Measurements from ENCODE around the gene GKN2.

DNA sequence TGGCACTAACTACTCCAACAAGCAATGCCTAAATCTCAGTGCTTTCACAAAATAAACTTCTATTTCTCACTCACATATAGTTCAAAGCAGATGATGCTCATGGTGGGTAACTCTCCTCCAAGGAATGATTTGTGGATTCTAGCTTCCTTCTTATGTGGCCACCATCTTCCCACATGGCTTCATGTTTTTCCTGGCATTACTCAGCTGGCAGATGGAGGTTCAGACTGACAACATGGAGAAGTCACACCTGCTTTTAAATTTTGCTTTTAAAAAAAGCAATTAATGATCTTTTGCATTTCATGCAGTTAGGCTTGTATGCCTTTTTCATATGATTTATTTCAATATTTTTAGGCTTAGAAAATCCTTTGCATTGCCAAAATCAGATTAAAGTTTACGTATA, 6.3 kb upstream of the GKN2 start:
- TF ChIP-seq CBX5 (IDR thresholded peaks at IDR 0.05; ENCODE audit: borderline replicate concordance, low read depth): no peak
- no peak for TF ChIP-seq POLR2A (conservative IDR thresholded peaks at IDR 0.05)
- TF ChIP-seq RBBP5 (IDR thresholded peaks at IDR 0.05; ENCODE audit: borderline replicate concordance, insufficient read depth, low read length, poor library complexity, severe bottlenecking): no peak
- TF ChIP-seq RB1 (IDR thresholded peaks at IDR 0.05; ENCODE audit: low read depth): no peak

All from K562 (cell line).